Mesenchymal stem cell (in vitro differentiated cells and primary cell): ENCODE measurements around the gene FICD.

ENCODE experiments used
- DNase-seq: peaks from one replicate; pipeline ENCODE4 v3.0.0-alpha.2; 2013
- H2AFZ ChIP-seq: one replicate; pipeline ENCODE4 v1.6.1; 2013; ENCODE audit warnings: low read depth, mild to moderate bottlenecking, control low read depth, inconsistent platforms, low read length, moderate library complexity
- H2AK5ac ChIP-seq: 2 replicates; pipeline ENCODE4 v1.6.1; 2013; ENCODE audit warnings: low read length, moderate library complexity, mild to moderate bottlenecking, inconsistent platforms; ENCODE audit not compliant: severe bottlenecking
- H2BK120ac ChIP-seq: one replicate; pipeline ENCODE4 v1.6.1; 2013; ENCODE audit warnings: low read depth, mild to moderate bottlenecking, inconsistent platforms, low read length, moderate library complexity
- H2BK12ac ChIP-seq, 2 experiments: one replicate each; pipeline ENCODE4 v1.6.1; 2013; ENCODE audit warnings: inconsistent platforms in 2 of 2, low read length in 2 of 2, mild to moderate bottlenecking in 2 of 2, moderate library complexity in 2 of 2, control low read depth in 1 of 2
- H2BK15ac ChIP-seq: one replicate; pipeline ENCODE4 v1.6.1; 2013; ENCODE audit warnings: mild to moderate bottlenecking, low read depth, inconsistent platforms; ENCODE audit not compliant: poor library complexity, severe bottlenecking
- H2BK5ac ChIP-seq: 2 replicates; pipeline ENCODE4 v1.6.1; 2013; ENCODE audit warnings: low read depth, mild to moderate bottlenecking, low read length, control low read depth, inconsistent platforms; ENCODE audit not compliant: poor library complexity, severe bottlenecking
- H3K14ac ChIP-seq, 2 experiments: one replicate each; pipeline ENCODE4 v1.6.1; 2013; ENCODE audit warnings: inconsistent platforms in 2 of 2, low read length in 2 of 2, control low read depth in 1 of 2, mild to moderate bottlenecking in 1 of 2, moderate library complexity in 1 of 2
- H3K18ac ChIP-seq, 2 experiments: one replicate each; pipeline ENCODE4 v1.6.1; 2013; ENCODE audit warnings: inconsistent platforms in 2 of 2, low read length in 2 of 2, control low read depth in 1 of 2, low read depth in 1 of 2, mild to moderate bottlenecking in 1 of 2
- H3K23ac ChIP-seq, 2 experiments: one replicate each; pipeline ENCODE4 v1.6.1; 2013; ENCODE audit warnings: inconsistent platforms in 2 of 2, low read length in 2 of 2, mild to moderate bottlenecking in 2 of 2, moderate library complexity in 2 of 2, control low read depth in 1 of 2
- H3K27ac ChIP-seq: 2 replicates; pipeline ENCODE4 v1.5.1; 2013; ENCODE audit warnings: mild to moderate bottlenecking, moderate library complexity, low read length, control low read depth, inconsistent platforms; ENCODE audit not compliant: poor library complexity, severe bottlenecking
- H3K27me3 ChIP-seq, 2 experiments: 2 replicates each; pipeline versions ENCODE4 v1.6.1 to v1.7.0; 2013; ENCODE audit warnings: low read length in 2 of 2, mild to moderate bottlenecking in 2 of 2, moderate library complexity in 2 of 2, control low read depth in 1 of 2, inconsistent platforms in 1 of 2; ENCODE audit not compliant: control insufficient read depth in 1 of 2, insufficient read depth in 1 of 2
- H3K36me3 ChIP-seq, 2 experiments: 2 replicates each; pipeline versions ENCODE4 v1.6.1 to v1.7.0; 2013; ENCODE audit warnings: low read length in 2 of 2, control low read depth in 1 of 2, inconsistent platforms in 1 of 2, low read depth in 1 of 2, mild to moderate bottlenecking in 1 of 2; ENCODE audit not compliant: insufficient read depth in 2 of 2, control insufficient read depth in 1 of 2
- H3K4ac ChIP-seq, 2 experiments: one replicate each; pipeline ENCODE4 v1.6.1; 2013; ENCODE audit warnings: inconsistent platforms in 2 of 2, low read length in 2 of 2, mild to moderate bottlenecking in 2 of 2, moderate library complexity in 2 of 2, control low read depth in 1 of 2, low read depth in 1 of 2
- H3K4me1 ChIP-seq: 2 replicates; pipeline ENCODE4 v1.6.1; 2013; ENCODE audit warnings: low read depth, low read length, control low read depth; ENCODE audit not compliant: control insufficient read depth, insufficient read depth
- H3K4me2 ChIP-seq: 2 replicates; pipeline ENCODE4 v1.6.1; 2013; ENCODE audit warnings: low read length, mild to moderate bottlenecking, inconsistent platforms; ENCODE audit not compliant: poor library complexity, severe bottlenecking
- H3K4me3 ChIP-seq, 2 experiments: 2 replicates each; pipeline versions ENCODE4 v1.5.1 to v1.7.0; 2013; ENCODE audit warnings: low read length in 2 of 2, mild to moderate bottlenecking in 2 of 2, control low read depth in 1 of 2, low read depth in 1 of 2; ENCODE audit not compliant: insufficient read depth in 1 of 2
- H3K79me1 ChIP-seq: replicated peaks from 2 replicates; pipeline ENCODE4 v1.6.1; 2013; ENCODE audit warnings: mild to moderate bottlenecking, control low read depth, low read length, inconsistent platforms; ENCODE audit not compliant: poor library complexity, severe bottlenecking
- H3K9ac ChIP-seq: 2 replicates; pipeline ENCODE4 v1.7.0; 2013; ENCODE audit warnings: mild to moderate bottlenecking, low read length, moderate library complexity
- H3K9me3 ChIP-seq: 2 replicates; pipeline ENCODE4 v1.7.0; 2013; ENCODE audit warnings: mild to moderate bottlenecking, low read length; ENCODE audit not compliant: control insufficient read depth
- H4K8ac ChIP-seq: one replicate; pipeline ENCODE4 v1.6.1; 2013; ENCODE audit warnings: inconsistent platforms, mild to moderate bottlenecking, low read length, moderate library complexity
- H4K91ac ChIP-seq: one replicate; pipeline ENCODE4 v1.6.1; 2013; ENCODE audit warnings: mild to moderate bottlenecking, low read length, inconsistent platforms
- WGBS: methylation state at CpG from one replicate; pipeline ENCODE4 v1.1.7; 2013; ENCODE audit warnings: mixed read lengths; 5-methylcytosine and 5-hydroxymethylcytosine counted together

FICD gene

GRCh38 chr12:108538146-108538545, 23.1 kb downstream of the FICD start:
- no peak overlapping the region for H3K4ac ChIP-seq

GRCh38 chr12:108538616-108539195, 23.6 kb downstream of the FICD start:
- H3K27me3 ChIP-seq, result no peaks in the 10 kb centered on the region
- H2AFZ ChIP-seq, result no peak overlapping the region
- WGBS, result 96% methylated on average over 10 of the region's 10 CpGs

More at GRCh38 chr12:108538146-108538545, 23.1 kb downstream of the FICD start:
- Histone ChIP-seq H2BK15ac (no peak overlapping the region), H2AFZ (no peak overlapping the region), H3K79me1 (peaks cover 30% of the 10 kb centered on the region), H4K91ac (no peak overlapping the region), H3K14ac (no peak overlapping the region), H3K27ac (no peak overlapping the region), H3K23ac (no peak overlapping the region), H3K9me3 (no peaks in the 10 kb centered on the region), H2BK5ac (no peak overlapping the region), H3K4me1 (no peaks in the 10 kb centered on the region), H3K9ac (no peak overlapping the region), H3K27me3 (no peaks in the 10 kb centered on the region), H3K36me3 (peaks cover 16 to 74% of the 10 kb centered on the region in 2 experiments), H3K4me3 (no peak overlapping the region), H2AK5ac (no peak overlapping the region), H3K18ac (no peak overlapping the region), H3K4me2 (no peak overlapping the region), H2BK12ac (no peak overlapping the region), H2BK120ac (no peak overlapping the region), H4K8ac (no peak overlapping the region)
- WGBS, result 79% methylated on average over 5 of the region's 6 CpGs
- no peak for DNase-seq

GRCh38 chr12:108542320-108542719, 27.2 kb downstream of the FICD start:
- Histone ChIP-seq H2BK120ac (no peak overlapping the region), H3K27me3 (no peaks in the 10 kb centered on the region), H3K23ac (no peak overlapping the region), H3K18ac (no peak overlapping the region), H2BK15ac (no peak overlapping the region), H3K9ac (no peak overlapping the region), H4K91ac (no peak overlapping the region), H3K14ac (no peak overlapping the region), H2BK5ac (no peak overlapping the region), H2AK5ac (no peak overlapping the region), H3K9me3 (no peaks in the 10 kb centered on the region), H3K4me1 (no peaks in the 10 kb centered on the region), H4K8ac (no peak overlapping the region), H3K36me3 (peaks cover 29 to 73% of the 10 kb centered on the region in 2 experiments), H2AFZ (no peak overlapping the region), H3K4me2 (no peak overlapping the region), H3K4me3 (no peak overlapping the region), H3K79me1 (peaks cover 32% of the 10 kb centered on the region), H3K4ac (no peak overlapping the region), H3K27ac (no peak overlapping the region), H2BK12ac (no peak overlapping the region)
- 99% methylated on average over 4 of the region's 4 CpGs for WGBS
- DNase-seq, result no peak

More at GRCh38 chr12:108538616-108539195, 23.6 kb downstream of the FICD start:
- Histone ChIP-seq H3K36me3 (peaks cover 20 to 74% of the 10 kb centered on the region in 2 experiments), H3K4me2 (no peak overlapping the region), H3K4me1 (no peaks in the 10 kb centered on the region), H2BK120ac (no peak overlapping the region), H2BK15ac (no peak overlapping the region), H2BK5ac (no peak overlapping the region), H4K91ac (no peak overlapping the region), H3K79me1 (peaks cover 33% of the 10 kb centered on the region), H3K9me3 (no peaks in the 10 kb centered on the region), H3K27ac (no peak overlapping the region), H3K9ac (no peak overlapping the region), H2BK12ac (no peak overlapping the region), H3K18ac (no peak overlapping the region), H2AK5ac (no peak overlapping the region), H3K14ac (no peak overlapping the region), H3K4me3 (no peak overlapping the region), H3K4ac (no peak overlapping the region), H4K8ac (no peak overlapping the region), H3K23ac (no peak overlapping the region)
- DNase-seq, result no peak

- Histone ChIP-seq H3K27ac (no peak overlapping the region), H3K18ac (no peak overlapping the region), H2BK120ac (no peak overlapping the region), H4K91ac (no peak overlapping the region), H3K23ac (no peak overlapping the region), H3K27me3 (no peaks in the 10 kb centered on the region), H3K9me3 (no peaks in the 10 kb centered on the region), H3K4me3 (no peak overlapping the region), H3K9ac (no peak overlapping the region), H3K14ac (no peak overlapping the region), H2AK5ac (no peak overlapping the region), H2BK15ac (no peak overlapping the region), H3K4ac (no peak overlapping the region), H2BK12ac (no peak overlapping the region), H3K4me2 (no peak overlapping the region), H4K8ac (no peak overlapping the region), H3K36me3 (peaks cover 33 to 73% of the 10 kb centered on the region in 2 experiments), H3K79me1 (peaks cover 32% of the 10 kb centered on the region), H3K4me1 (no peaks in the 10 kb centered on the region), H2BK5ac (no peak overlapping the region), H2AFZ (no peak overlapping the region)
- 98% methylated on average over 3 of the region's 3 CpGs for WGBS
- no peak for DNase-seq
Measured at GRCh38 chr12:108543652-108544051, 28.6 kb downstream of the FICD start.
